IPS-18c (cell line): ENCODE data around the gene CASP6.

Experiments used
- H3K4me3 ChIP-seq: 2 replicates; pipeline ENCODE4 v1.7.0; 2013; ENCODE audit warnings: low read depth, mild to moderate bottlenecking, low read length, moderate library complexity; ENCODE audit not compliant: insufficient read depth
- H3K9me3 ChIP-seq: one replicate; pipeline ENCODE4 v1.6.1; 2013; ENCODE audit warnings: mild to moderate bottlenecking, low read length, moderate library complexity; ENCODE audit not compliant: control insufficient read depth, insufficient read depth

CASP6 gene

DNA sequence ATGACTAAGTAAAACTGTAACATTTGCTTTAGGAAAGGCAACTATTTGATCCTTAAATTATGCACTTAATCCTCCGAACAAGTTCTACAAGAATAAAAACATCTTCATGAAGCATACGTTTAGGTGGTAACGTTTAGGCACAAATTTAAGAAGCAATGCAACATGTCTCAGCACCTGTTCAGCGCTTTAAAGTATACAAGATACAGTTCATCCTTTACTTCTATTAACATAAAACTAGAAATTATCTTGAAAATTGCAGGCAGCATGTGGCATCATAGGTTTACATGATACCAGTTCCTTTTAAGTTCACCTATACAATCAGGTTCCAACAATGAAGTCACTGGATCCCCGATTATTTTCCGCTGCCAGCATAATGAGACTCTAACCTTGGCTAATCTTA, 25.1 kb upstream of the CASP6 start:
- Histone ChIP-seq H3K9me3 (no peaks in the 10 kb centered on the region), H3K4me3 (peak overlapping the region; percentile 21; the same call in 1 of the 2 replicates)

DNA sequence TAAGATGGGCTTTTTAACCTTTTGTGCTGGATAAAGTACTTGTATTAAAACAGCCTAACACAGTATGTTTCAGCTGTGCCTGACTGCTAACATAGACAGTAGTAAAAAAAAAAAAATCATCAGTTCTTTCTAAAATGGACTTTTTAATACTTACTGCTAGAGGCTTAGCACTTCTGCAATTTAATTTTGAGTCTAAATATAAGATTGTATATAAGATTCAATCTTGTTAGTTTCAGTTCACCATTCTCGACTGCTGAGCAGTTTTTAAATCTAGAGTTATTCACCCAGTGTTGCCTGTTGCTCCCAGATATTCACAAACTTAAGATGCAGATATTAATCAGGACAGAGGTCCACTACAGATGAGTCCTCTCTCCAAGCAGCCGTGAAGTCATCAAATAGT, 19.9 kb upstream of the CASP6 start:
- peaks cover 2% of the 10 kb centered on the region for H3K9me3 ChIP-seq
- H3K4me3 ChIP-seq = no peak overlapping the region

DNA sequence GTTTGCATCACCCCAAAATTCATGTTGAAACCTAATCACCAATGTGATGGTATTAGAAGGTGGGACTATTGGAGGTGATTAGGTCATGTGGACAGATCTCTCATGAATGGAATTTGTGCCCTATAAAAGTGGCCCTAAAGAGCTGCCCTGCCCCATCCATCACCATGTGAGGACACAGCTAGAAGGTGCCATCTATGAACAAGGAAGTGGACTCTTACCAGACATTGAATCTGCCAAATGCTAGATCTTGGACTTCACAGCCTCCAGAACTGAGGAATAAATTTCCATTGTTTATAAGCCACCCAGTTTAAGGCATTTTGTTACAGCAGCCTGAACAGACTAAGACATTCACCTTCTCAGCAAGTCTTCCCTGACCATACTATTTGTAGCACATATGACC, 19.1 kb upstream of the CASP6 start:
- H3K4me3 ChIP-seq = no peak overlapping the region
- peaks cover 2% of the 10 kb centered on the region for H3K9me3 ChIP-seq

DNA sequence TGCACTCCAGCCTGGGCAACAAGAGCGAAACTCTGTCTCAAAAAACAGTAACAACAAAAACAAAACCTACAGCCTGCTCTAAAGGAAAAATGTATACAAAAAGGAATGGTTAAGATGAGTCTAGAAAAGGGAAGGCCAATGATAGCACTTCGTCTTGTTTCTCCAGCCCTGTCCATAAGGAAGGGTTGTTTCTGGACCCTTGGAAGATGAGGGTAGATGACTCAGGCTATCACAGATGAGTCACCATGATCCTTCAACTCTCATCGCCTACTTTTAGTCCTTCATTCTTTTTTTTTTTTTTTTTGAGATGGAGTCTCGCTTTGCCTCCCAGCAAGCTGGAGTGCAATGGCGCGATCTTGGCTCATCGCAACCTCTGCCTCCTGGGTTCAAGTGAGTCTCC, 17.8 kb upstream of the CASP6 start:
- H3K4me3 ChIP-seq = no peak overlapping the region
- peaks cover 2% of the 10 kb centered on the region for H3K9me3 ChIP-seq

DNA sequence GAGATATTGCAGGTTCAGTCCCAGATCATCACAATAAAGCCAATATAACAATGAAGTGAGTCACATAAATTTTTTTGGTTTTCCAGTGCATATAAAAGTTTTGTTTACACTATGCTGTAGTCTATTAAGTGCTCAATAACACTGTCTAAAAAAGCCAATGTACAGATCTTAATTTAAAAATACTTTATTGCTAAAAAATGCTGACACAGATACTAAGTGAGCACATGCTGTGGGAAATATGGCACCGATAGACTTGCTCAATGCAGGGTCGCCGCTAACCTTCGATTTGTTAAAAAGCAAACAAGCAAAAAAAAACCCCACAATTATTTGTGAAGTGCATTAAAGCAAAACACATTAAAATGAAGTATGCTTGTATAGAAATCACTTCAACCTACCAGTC, 16.4 kb upstream of the CASP6 start:
- Histone ChIP-seq H3K4me3 (no peak overlapping the region), H3K9me3 (peaks cover 2% of the 10 kb centered on the region)

DNA sequence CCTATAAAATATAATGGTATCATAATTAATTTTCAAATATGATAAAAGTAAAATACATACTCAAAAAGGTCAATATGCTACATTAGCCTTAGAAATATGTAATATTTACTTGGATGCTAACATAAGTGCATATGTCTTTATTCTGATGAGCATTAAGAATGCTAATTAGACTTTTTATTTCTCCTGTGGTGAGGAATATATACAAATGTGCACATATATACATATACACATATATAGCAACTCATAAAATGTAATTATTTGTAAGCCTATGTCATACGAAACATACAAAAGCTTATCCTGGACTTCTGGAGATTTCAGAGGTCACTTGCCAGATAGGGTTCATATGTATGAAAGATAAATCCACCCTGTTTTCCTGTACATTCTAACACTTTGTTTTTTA, 15.5 kb upstream of the CASP6 start:
- no peak overlapping the region for H3K4me3 ChIP-seq
- H3K9me3 ChIP-seq = peaks cover 2% of the 10 kb centered on the region

DNA sequence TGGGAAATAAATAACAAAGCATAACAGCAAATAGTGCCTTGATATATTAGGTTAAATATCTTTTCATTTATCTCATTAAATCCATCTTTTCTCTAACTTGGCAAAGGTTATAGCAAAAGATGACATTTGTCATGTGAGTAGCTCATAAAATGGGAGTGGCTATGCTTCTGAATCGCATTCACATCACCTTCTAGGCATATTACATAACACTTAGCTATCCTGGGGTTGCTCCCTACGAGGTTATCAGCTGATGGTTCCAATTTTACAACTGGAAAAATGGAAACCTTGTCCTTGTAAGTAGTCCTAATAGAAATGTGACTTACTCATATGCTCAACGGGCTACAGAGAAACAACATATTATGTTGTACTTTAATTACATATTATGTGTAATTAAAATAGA, 10.3 kb upstream of the CASP6 start:
- H3K9me3 ChIP-seq = no peaks in the 10 kb centered on the region

DNA sequence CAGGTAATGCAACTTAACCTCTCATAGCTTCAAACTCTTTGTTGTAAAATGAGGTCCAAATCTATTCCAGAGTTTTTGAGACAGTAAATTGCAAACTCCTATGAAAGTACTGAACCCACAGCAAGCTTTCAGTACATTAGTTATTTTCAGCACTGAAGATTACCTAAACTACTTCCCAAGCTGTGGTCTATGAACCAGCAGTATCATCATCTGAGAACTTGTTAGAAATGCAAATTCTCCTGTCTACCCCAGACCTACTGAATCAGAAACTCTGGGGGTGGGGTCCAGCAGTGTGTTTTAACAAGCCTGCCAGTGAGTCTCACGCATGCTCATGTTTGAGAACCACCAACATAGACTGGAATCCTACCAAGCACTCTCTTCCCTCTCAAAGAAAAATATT, 5.7 kb upstream of the CASP6 start:
- no peaks in the 10 kb centered on the region for H3K9me3 ChIP-seq
- H3K4me3 ChIP-seq = no peak overlapping the region

More for the DNA sequence above, 10.3 kb upstream of the CASP6 start:
- H3K4me3 ChIP-seq = no peak overlapping the region

DNA sequence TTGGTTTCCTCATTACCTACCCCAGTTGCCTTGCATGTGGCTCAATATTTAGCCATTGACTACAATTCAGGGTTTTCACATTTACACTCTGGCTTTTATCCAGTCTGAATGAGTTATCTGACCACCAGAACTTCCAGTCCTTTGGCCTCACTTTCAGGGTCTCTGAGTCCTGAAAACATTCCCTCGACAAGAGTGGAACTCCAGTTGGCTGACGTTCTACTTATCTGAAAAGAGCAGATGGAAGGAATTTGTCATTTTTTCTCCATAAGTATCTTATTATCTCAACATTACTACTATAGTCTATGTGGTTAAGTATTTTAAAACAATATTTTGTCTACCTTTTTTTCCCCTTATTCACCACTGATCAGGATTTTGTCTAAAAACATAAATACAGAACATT, 5.2 kb upstream of the CASP6 start:
- Histone ChIP-seq H3K4me3 (no peak overlapping the region), H3K9me3 (no peaks in the 10 kb centered on the region)

DNA sequence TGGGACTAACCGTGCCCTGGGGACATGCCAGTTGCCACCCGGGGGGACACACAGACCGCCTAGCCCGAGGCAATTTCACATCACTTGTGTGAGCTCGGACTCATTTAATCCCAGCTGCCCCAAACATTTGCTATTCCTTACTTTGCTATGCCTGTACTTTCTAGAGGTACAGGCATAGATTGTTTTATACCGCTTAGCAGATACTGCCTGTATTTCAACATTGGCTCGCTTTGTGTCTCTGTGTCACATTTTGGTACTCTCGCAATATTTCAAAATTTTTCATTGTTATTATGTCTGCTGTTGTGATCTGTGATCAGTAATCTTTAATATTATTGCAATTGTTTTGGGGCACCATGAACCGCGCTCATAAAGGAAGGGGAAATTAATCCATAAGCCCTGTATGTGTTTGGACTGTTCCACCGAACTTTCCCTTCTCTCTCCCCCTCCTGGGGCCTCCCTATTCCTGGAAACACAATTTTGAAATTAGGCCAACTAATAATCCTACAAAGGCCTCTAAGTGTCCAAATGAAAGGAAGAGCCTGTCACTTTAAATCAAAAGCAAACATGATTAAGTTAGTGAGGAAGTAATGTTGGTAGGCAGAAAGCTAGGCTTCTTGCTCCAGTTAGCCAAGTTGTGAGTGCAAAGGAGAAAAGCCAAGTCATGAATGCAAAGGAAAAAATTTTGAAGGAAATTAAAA, 568 bp upstream of the CASP6 start:
- H3K9me3 ChIP-seq = no peaks in the 10 kb centered on the region

DNA sequence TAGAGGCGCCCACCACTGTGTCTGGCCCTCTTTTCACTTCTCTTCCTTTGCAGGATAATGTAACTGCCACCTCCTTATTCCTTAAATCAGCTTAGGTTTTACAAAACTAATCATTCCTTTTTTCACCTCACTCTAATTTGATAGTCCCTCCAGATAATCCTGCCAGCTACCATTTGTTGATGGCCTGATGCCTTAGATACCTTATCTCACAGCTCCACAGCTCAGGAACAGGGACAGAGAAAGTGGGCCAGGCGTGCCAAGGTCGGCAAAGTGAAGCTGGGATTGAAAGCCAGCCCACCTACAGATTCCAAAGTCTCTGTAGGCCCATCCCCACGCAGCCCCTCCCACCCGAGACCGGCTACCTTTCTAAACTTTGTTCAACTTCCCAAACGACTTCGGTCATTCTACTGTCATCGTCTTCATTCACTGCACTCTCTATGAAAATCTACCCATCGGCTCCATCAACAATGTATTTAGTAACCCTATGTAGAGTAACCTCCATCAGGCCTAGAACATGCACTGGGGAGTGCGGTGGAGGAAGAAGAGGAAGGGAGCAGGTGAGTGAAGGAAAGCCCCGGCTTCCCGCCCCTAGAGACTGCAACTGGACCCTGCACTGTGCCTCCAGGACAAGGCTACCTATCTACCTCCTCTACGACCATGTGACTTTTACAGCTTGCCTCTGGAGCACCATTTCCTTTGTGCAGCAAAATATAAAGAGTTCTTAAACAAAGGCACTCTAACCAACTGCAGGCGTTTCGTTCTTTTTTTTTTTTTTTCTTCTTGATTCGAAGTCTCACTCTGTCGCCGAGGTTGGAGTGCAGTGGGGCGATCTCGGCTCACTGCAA, 1.5 kb downstream of the CASP6 start:
- H3K4me3 ChIP-seq = peak overlapping the region; percentile 91; the same call in 1 of the 2 replicates
- no peaks in the 10 kb centered on the region for H3K9me3 ChIP-seq

More for the DNA sequence above, 568 bp upstream of the CASP6 start:
- H3K4me3 ChIP-seq = peak overlapping the region; percentile 91

DNA sequence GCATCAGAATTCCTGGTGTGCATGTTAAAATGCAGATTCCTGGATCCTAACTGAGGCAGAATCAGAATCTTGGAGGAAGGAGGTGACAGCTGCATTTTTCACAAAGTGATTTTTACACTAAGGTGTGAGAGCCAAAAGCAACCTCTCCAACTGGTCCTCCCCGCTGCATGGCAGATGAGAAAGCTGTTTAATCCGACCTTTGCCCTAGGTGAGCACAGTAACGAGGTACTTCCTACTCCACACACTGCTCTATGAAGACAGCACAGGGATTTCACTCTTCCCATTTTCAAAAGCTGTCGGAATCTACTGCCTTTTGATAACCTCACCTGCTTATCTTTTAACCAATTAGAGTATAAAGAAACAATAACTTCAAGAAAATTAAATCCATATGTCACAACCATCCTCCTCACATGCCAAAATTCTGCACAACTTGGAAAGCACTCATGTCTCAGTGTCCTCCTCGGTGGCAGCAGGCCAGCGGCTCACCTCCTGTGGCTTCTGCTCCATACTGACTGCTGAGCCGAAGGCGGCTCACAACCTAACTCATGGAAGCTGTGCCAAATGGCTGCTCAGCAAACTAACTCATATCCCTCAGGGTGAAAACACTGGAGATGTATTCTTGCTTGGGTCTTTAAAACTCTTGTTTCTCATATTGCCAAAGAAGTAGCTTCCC, 3.6 kb downstream of the CASP6 start:
- no peaks in the 10 kb centered on the region for H3K9me3 ChIP-seq
- H3K4me3 ChIP-seq = no peak overlapping the region

DNA sequence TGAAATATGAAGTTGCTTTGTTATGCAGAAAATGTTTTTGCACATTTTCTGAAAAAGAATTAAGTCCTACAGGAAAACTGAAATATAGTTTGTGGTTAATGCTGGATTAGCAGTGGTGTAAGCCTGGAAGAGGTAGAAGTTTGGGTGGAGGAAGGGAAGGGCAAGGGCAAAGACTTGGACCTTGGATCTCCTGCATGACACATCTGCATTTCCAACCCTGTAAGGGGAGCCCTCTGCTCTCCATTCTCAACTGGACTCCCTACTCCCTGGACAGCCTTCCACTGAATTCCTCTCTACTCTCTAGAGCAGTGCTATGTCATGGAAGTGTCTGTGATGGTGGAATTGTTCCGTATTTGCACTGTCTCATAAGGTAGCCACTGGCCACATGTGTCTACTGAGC, 4.6 kb downstream of the CASP6 start:
- no peak overlapping the region for H3K4me3 ChIP-seq
- no peaks in the 10 kb centered on the region for H3K9me3 ChIP-seq

DNA sequence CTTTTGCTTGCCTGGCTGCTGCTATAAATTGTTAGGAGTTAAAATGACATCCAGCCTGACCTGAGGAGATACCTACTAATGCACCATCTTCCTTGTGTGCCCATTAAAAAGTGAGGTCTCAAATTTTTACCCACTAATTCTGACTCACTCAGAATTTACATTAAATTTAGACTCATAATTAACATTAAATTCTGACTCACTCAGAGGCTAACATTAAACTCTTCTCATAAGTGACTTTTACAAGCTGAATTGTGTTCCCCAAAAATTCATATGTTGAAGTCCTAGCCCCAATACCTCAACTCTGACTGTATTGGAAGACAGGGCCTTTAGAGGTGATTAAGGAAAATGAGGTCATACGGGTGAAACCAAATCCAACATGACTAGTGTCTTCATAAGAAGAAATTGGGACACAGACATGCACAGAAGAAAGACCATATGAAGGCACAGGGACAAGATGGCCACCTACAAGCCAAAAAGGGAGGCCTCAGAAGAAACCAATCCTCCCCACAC, 11.8 kb downstream of the CASP6 start:
- H3K4me3 ChIP-seq = no peak overlapping the region
- H3K9me3 ChIP-seq = no peaks in the 10 kb centered on the region

DNA sequence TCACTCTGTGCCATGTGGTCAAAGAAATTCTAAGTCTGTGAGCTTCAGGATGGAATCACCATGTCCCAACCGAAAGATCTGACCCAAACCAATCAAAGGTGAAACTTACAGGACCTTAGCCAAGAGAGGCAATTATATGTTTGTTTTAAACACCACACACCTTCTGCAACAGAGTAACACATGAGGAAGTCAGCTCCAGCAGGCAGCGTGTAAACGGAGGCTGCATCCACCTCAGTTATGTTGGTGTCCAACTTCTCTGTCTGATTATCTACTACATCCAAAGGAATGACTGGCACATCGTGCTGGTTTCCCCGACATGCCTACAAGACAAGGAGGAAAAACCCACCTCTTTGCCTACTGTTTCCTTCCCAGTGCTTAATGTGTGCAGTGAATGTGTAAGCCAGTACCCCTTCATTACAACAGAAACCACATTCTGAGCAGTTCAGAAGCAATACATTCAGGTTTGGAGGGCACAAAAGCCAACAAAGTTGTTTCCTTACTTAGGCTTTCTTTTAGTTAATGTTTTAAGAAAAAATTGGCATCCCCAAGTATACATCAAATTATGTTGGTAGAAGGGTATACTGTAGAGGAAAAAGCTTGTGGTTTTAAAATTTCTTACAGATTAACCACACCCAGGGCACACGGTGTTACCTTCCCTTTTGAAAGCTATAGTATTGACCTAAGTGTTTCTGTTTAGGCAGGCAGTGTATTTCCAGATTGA, 12.4 kb downstream of the CASP6 start:
- Histone ChIP-seq H3K4me3 (no peak overlapping the region), H3K9me3 (no peaks in the 10 kb centered on the region)

DNA sequence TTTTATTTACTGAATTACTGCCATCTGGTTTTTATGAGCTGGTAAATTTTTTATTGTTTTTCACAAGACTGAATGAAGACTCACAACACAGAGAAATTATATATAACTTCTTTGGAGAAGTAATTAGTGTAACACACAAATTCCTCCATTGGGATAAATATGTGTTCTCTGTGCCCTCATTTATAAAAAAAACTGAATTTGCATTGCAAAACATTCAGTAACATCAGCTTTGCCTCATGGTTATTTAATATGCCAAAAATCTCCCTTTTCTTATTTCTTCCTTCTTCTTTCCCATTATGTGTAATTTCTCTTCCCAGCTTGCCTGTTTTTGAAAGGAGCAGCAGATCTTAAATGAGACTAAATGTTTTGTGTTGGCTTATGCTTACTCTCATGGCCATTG, 18.5 kb downstream of the CASP6 start:
- no peak overlapping the region for H3K4me3 ChIP-seq
- H3K9me3 ChIP-seq = no peaks in the 10 kb centered on the region

DNA sequence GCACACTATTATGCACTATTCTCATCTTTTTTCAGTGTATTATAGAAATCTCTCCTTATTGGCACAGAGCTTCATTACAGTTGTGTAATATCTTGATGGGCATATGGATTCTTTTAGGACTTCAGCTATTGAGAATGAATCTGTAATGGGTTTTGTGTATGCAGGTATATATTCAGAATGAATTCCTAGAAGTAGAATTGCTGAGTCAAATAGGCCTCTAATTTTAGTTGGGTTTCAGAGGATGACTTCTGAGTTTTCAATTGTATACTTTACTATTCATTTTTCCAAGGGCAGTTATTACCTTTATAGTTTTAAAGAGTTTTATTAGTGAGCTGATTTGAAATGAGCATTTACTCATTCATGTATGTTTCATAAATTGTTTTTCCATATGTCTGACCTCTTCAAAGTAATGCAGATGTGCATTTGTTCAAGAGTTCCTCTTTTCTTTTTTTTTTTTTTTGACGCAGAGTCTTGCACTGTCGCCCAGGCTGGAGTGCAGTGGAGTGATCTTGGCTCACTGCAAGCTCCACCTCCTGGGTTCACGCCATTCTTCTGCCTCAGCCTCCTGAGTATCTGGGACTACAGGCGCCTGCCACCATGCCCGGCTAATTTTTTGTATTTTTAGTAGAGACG, 19.5 kb downstream of the CASP6 start:
- H3K9me3 ChIP-seq = peaks cover 2% of the 10 kb centered on the region
- H3K4me3 ChIP-seq = no peak overlapping the region
